IPS-18c (cell line): Measurements from ENCODE around the gene ASPSCR1.
"Not testable (repeated sequence)": the region's sequence is repeated elsewhere in the genome, so short reads cannot be mapped to it uniquely, and the experiment has no call there.

ENCODE experiments used
- H3K4me3 ChIP-seq: 2 replicates; pipeline ENCODE4 v1.7.0; 2013; ENCODE audit warnings: low read depth, mild to moderate bottlenecking, low read length, moderate library complexity; ENCODE audit not compliant: insufficient read depth
- H3K9me3 ChIP-seq: one replicate; pipeline ENCODE4 v1.6.1; 2013; ENCODE audit warnings: mild to moderate bottlenecking, low read length, moderate library complexity; ENCODE audit not compliant: control insufficient read depth, insufficient read depth

ASPSCR1 gene

DNA sequence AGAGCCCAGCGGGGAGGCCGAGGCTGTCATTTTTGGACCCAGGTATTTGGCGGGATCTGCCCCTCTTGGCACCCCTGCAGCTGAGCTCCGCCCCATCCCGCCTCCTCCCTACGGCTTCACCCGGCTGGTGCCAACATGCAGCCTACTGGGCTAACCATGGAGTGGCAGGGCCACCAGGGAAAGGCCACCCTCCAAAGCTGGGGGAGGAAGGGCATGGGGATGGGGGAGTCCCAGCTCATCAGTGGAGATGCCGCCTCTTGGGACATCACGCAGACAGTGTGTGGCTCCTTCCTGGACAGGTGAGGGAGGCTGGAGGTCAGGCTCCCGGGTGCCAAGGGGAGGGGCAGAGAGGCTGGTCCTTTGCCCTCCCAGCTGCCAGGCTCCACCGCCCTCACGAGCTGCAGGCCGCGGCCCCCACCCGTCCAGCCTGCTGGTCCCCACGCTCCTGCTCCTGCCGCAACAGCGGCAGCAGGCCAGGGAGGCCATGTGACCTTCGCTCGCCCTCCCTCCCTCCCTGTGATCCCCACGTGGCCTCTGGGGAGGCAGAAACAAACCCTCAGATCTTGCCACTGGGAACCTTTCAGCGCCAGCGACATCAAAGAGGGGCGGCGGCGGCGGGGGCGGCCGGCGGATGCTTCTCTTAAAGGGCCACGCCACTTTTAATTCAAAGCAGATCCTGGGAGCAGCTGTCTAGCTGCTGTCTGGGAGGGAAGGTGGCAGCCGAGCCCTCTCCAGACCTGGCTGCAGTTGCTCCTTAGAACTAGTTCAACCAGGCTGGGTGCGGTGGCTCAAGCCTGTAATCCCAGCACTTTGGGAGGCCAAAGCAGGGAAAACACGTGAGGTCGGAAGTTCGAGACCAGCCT is 9.7 kb upstream of the ASPSCR1 start:
- H3K9me3 ChIP-seq: no peaks in the 10 kb centered on the region
- 0 out of 2 replicates have a peak overlapping the region, but pooled peaks have one; percentile 0 for H3K4me3 ChIP-seq

DNA sequence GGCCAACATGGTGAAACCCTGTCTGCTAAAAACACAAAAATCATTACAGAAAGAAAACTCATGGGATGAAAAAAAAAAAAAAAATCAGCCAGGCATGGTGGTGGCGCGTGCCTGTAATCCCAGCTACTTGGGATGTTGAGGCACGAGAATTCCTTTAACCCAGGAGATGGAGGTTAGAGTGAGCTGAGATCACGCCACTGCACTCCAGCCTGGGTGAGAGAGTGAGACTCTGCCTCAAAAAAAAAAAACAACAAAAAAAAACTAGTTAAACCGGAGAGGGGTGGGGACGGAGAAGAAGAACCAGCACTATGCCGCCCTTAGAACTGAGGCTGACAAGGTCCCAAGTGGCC is 9.1 kb upstream of the ASPSCR1 start:
- Histone ChIP-seq H3K4me3 (no peak overlapping the region), H3K9me3 (no peaks in the 10 kb centered on the region)

DNA sequence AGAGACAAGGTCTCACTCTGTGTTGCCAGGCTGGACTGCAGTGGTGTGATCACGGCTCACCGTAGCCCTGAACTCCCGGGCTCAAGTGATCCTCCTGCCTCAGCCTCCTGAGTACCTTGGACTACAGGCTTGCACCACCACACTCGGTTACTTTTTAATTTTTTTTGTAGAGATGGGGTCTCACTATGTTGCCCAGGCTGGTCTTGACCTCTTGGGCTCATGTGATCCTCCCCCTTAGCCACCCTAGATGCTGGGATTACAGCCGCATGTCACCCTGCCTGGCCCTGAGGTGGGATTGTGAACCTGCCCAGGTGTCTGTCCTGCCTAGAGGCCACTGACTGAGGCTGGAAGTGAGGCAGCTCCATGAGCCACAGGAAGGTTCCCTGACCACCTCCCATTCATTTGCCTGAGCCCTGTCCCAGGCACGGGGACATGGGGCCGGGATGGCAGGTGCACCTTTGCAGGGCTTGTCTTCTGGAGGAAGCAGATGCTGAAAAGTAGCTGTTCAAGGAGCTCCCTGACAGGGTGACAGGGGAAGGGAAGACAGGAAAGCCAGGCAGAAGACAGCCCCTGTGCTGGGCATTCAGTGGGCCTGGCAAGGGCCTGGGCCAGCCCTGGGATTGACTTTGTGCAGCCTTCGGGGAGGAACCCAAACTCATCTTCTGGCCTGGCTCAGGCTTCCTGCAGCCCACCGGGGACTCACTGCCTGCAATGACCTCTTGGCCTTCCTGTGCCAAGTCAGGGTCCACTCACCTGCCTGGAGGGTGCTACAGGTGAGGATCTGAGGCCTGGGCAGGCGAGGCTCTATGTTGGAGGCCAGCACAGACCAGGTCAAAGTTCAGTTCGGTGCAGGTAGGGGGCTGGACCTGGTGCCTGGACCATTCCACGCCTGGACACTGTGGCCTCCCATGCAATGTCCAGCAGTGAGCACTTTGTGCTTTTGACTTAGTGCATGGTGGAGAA is 8.3 kb upstream of the ASPSCR1 start:
- Histone ChIP-seq H3K9me3 (peaks cover 2% of the 10 kb centered on the region), H3K4me3 (no peak overlapping the region)

DNA sequence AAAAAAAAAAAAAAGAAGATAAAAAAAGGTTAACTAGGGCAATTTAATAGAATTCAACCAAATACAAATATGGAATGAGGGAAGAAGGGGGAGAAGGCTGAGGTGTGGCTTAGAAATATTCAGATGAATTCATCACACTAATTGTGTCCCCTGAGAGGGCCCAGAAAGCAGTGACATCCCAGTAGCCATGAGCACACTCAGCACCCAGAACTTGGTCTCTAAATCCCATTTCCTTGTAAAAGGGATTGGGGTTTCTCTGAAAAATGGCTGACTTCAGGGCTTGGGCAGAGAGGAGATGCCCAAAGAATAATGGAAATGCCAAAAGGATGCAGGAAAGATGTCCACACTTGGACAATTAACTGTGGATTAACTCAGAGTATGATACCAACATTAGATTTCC is 4.0 kb upstream of the ASPSCR1 start:
- Histone ChIP-seq H3K9me3 (peaks cover 2% of the 10 kb centered on the region), H3K4me3 (no peak overlapping the region)

DNA sequence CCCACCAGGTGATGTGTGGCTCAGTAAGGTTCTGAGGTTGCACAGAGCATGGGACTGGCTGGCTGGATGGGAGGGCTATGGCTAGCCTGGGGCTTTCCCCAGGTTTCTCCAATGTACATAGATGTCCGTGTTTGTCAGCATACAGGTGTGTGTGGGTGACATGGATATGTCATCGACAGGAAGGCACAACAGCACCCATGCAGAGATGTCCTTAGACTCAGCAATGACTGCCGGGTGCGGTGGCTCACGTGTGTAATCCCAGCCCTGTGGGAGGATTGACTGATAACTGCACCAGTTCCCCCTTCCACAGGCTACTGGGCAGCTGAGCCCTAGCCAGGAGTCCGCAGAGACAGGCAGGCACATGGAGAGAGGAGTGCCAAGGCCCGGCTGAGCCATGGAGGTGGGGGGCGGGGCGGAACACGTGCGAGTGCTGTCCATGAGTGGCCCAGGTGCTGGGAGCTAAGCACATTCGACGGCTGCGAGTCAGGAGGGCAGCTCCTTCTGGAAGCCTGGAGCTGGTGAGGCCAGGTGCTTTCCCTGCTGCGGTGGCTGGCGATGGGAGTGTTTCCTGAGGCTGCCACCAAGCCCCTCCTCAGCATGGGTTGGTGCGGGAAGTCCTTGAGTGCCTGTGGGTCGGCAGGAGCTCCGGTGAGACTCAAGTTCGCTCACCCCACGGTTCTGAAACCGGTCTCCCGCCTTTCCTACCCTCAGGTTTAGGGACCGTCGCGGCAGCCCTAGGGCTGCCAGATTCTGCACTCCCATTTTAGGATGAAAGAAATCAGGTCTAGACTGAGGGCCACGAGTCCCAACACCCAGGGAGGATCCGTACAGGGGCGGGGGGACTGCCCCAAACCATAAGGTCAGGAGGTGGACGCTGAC is 858 bp upstream of the ASPSCR1 start:
- Histone ChIP-seq H3K9me3 (peaks cover 2% of the 10 kb centered on the region), H3K4me3 (peak overlapping the region; percentile 84)

DNA sequence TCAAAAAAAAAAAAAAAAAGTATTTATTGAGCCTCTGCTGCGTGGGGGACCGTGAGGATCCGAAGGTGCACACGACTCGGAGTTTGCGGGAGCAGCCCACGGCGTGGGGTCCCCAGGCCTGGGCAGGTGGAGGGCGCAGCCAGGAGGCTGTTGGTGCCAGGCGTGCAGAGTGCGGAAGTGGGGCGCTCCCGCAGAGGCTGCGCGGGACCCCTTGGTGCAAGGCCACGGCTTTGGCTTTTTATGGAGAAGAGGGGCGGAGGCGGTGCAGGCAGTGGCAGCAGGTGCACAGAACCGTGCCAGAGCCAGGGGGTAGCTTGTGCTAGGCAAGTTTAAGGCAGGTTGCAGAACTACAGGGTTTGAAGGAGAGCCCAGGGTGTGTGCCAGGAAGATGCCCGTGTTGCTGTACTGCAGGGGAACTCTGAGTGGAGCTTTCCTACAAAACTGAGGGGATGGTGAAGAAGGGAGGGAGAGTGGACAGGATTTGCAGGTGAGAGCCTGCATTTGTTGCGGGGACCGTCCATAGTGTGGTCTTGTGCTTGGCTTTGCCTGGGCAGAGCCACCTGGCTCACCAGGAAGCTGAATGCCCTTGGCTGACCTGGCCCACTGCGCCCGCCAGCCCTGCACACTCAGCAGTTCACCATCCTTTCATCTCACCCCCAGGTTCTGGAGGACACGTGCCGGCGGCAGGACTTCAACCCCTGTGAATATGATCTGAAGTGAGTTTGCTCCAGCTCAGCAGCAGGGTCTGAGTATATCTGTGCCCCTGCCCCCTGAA is 1.3 kb downstream of the ASPSCR1 start:
- Histone ChIP-seq H3K4me3 (no peak overlapping the region; the same call in 1 of the 2 replicates), H3K9me3 (peaks cover 2% of the 10 kb centered on the region)

DNA sequence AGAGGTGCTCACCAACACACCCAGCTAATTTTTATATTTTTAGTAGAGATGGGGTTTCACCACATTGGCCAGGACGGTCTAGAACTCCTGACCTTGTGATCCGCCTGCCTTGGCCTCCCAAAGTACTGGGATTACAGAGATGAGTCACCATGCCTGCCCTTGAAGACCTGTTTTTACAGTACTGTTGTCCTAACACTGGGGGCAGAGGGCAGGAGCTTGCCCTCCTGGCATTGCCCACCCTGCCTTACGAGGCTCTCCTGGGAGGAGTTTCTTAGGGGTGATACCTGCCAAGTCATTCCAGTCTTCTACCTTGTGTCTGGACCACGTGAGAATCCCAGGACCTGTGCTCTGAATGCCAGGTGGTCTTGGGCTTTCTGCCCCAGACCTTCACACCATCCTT is 2.7 kb downstream of the ASPSCR1 start:
- H3K4me3 ChIP-seq: no peak overlapping the region
- H3K9me3 ChIP-seq: no peaks in the 10 kb centered on the region

DNA sequence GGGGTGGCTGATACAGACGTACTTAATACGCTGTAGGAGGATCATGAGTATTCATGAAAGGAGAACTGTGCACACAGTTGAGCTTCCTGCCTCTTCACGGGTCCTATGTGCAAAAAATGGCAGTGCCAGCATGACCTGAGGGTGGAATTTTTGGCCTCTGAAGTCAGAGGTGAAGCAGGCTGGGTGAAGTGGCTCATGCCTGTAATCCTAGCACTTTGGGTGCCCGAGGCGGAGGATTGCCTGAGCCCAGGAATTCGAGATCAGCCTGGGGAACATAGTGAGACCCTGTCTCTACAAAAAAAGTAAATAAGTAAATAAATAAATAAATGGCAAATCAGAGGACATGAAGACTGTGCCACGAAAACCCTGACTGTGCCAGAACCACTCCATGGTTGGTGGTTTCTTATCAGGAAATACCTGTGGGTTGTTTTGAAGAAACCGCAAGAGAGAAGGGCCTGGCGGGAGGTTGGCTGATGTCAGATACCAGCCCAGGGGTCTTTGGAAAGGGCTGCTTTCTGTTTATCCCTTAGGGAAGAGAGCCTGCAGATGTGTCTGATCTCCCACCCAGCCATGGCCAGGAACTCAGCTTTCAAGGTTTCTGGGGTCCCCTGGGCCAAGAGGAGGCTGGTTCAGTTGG is 3.4 kb downstream of the ASPSCR1 start:
- Histone ChIP-seq H3K9me3 (no peaks in the 10 kb centered on the region), H3K4me3 (no peak overlapping the region)

DNA sequence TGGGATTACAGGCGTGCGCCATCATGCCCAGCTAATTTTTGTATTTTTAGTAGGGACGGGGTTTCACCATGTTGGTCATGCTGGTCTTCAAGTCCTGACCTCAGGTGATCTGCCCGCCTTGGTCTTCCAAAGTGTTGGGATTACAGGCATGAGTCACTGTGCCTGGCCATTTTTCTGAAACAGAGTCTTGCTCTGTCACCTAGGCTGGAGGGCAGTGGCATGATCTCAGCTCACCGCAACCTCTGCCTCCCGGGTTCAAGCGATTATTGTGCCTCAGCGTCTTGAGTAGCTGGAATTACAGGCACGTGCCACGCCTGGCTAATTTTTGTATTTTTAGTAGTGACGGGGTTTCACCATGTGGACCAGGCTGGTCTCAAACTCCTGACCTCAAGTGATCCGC is 4.1 kb downstream of the ASPSCR1 start:
- not testable (repeated sequence) for H3K9me3 ChIP-seq, H3K4me3 ChIP-seq

DNA sequence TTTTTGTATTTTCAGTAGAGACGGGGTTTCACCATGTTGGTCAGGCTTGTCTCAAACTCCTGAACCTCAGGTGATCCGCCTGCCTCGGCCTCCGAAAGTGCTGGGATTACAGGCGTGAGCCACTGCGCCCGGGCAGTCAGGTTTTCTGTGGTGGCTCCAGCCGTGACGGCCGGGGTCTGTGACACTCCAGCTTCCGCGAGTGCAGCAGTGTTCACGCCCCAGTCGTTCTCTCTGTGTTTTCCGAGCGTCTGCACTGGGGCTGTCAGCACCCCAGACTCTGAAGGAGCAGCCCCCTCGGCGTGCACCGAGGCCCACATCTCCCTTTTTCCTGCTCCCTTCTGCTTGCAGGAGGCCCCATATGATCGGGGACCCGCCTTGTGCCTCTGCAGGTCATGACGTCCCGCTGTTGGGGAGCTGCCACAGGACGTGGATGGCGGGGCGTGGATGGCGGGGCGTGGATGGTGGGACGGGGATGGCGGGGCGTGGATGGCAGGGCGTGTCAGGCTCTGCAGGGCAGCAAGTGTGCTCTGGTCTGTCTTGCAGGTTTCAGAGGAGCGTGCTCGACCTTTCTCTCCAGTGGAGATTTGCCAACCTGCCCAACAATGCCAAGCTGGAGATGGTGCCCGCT is 5.7 kb downstream of the ASPSCR1 start:
- no peaks in the 10 kb centered on the region for H3K9me3 ChIP-seq
- H3K4me3 ChIP-seq: no peak overlapping the region

DNA sequence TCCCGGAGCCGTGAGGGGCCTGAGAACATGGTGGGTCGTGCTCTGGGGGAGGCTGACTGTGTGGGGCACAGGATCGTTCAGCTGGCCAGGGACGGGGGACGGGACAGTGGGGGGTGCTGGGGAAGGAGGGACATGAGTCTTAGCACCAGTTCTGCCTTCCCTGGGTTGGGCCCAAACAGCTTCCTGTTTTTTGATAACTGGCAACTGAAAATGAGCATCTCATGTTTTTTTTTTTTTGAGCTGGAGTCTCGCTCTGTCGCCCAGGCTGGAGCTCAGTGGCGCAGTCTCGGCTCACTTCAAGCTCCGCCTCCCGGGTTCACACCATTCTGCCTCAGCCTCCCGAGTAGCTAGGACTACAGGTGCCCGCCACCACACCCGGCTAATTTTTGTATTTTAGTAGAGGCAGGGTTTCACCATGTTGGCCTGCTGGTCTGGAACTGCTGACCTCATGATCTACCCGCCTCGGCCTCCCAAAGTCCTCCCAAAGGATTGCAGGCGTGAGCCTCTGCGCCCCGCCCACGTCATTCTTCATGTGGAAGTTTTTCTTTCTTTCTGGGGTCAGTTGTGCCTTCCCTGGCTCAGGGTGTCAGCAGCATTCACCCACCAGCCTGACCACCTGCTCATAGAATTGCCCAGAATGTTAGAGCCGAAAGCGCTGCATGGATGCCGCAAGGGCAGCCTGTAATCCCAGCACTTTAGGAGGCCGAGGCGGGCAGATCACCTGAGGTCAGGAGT is 6.4 kb downstream of the ASPSCR1 start:
- Histone ChIP-seq H3K4me3 (no peak overlapping the region), H3K9me3 (no peaks in the 10 kb centered on the region)

DNA sequence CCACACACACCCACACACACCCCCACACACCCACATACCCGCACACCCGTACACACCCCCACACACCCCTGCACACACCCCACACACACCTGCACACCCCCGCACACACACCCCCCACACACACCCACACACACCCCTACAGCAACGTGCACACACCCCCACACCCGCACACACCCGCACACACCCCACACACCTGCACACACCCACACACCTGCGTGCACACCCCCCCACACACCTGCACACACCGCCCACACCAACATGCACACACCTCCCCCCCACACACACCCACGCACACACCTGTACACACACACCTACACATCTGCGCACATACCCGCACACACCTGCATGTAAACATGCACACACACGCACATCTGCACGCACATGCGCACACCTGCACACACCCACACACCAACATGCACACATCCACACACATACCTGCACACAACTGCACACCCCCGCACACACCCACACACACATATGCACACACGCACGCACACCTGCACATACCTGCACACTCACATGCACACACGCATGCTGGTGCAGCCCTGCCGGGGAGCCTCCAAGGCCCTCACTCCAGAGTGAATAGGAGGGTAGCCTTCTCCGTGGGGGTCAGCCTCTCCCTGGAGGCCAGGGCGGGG is 7.5 kb downstream of the ASPSCR1 start:
- no peak overlapping the region for H3K4me3 ChIP-seq
- H3K9me3 ChIP-seq: no peaks in the 10 kb centered on the region

DNA sequence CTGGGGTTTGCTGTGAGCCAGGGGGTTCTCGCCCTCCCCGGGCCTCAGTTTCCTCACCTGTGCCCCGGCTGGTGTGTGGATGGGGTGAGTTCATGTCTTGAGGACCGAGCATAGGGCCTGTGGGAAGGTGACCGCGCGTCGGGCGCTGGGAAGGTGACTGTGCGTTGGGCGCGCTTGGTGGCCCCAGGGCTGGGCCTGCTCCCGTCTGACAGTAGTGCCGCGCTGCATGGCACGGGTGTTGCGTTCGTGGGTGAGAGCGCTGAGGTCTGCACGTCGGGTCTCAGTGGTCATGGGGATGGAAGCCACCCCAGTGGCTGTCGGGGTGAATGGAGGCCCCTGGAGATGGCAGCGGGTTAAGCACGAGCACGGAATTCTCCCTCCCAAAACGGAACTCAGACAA is 9.2 kb downstream of the ASPSCR1 start:
- Histone ChIP-seq H3K9me3 (no peaks in the 10 kb centered on the region), H3K4me3 (no peak overlapping the region)

DNA sequence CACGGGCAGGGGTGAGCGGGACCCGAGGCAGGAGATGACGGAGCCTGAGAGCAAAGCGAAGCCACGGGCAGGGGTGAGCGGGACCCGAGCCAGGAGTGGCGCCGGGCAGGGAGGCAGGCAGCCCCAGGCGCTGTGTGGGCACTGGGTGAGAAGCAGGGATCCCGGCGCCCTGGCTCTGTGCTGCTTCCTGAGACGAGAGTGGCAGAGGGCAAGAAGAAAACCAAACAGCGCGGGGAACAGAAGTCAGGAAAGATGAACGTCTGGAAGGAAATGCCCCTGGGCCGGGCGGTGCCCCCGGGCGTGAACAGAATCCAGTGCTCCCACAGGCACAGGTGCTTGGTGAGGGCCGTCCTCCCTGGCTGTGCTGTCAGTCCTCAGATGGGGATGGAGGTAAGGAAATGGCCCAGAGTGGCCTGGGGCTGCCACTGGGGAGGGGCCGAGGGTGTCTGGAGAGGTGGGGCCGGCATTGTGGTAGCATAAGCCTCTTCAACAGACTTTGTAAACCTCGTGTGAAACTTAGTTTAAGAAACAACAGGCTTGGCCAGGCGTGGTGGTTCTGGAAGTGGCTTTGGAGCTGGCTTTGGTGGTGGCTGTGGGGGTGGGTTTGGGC is 9.8 kb downstream of the ASPSCR1 start:
- Histone ChIP-seq H3K9me3 (no peaks in the 10 kb centered on the region), H3K4me3 (no peak overlapping the region)
